H1 (cell line): ENCODE data around the gene SPPL3.

ENCODE experiments used
- BACH1 ChIP-seq: IDR thresholded peaks from 2 replicates; pipeline ENCODE4 v1.6.1; 2012; ENCODE audit warnings: low read length, improper control_type of control experiment
- CEBPB ChIP-seq: IDR thresholded peaks from 2 replicates; pipeline ENCODE4 v1.6.1; 2012; ENCODE audit warnings: low read depth, low read length
- CREB1 ChIP-seq: IDR thresholded peaks from 2 replicates; pipeline ENCODE4 v1.6.1; 2012; ENCODE audit warnings: inconsistent platforms
- EP300 ChIP-seq, 2 experiments: IDR thresholded peaks; 1 replicate in 1 of 2; 2 replicates in 1 of 2; pipeline ENCODE4 v1.6.1; 2011 to 2012; ENCODE audit warnings: low read depth in 2 of 2, low read length in 2 of 2, mild to moderate bottlenecking in 2 of 2, borderline replicate concordance in 1 of 2, inconsistent platforms in 1 of 2, moderate library complexity in 1 of 2
- EZH2 ChIP-seq: fragments of 200-600 bp; sonication (generic); IDR thresholded peaks from 2 replicates; pipeline ENCODE4 v1.7.1; 2012; ENCODE audit warnings: low read depth, mild to moderate bottlenecking, moderate library complexity, low read length, inconsistent platforms; ENCODE audit not compliant: severe bottlenecking
- FOSL1 ChIP-seq: IDR thresholded peaks from 2 replicates; pipeline ENCODE4 v1.6.1; 2011; ENCODE audit warnings: mild to moderate bottlenecking, low read depth, low read length, moderate library complexity; ENCODE audit not compliant: insufficient read depth
- GABPA ChIP-seq: IDR thresholded peaks from 2 replicates; pipeline ENCODE4 v1.6.1; 2011; ENCODE audit warnings: mild to moderate bottlenecking, low read length, moderate library complexity, borderline replicate concordance; ENCODE audit not compliant: insufficient read depth
- POLR2A ChIP-seq, 2 experiments: IDR thresholded peaks; 1 replicate in 1 of 2; 2 replicates in 1 of 2; pipeline ENCODE4 v1.6.1; 2011; ENCODE audit warnings: low read depth in 2 of 2, low read length in 2 of 2, mild to moderate bottlenecking in 2 of 2; ENCODE audit errors: control extremely low read depth in 1 of 2
- SIN3A ChIP-seq, 2 experiments: IDR thresholded peaks in 1 of 2; conservative IDR thresholded peaks in 1 of 2; 2 replicates each; pipeline ENCODE4 v1.6.1; 2011 to 2012; ENCODE audit warnings: low read length in 2 of 2, improper control_type of control experiment in 1 of 2, low read depth in 1 of 2, mild to moderate bottlenecking in 1 of 2
- YY1 ChIP-seq: IDR thresholded peaks from 2 replicates; pipeline ENCODE4 v1.6.1; 2011; ENCODE audit warnings: low read depth, mild to moderate bottlenecking, low read length
- TF ChIP-seq, protein P1 (sequence below), 3 experiments: IDR thresholded peaks; 1 replicate in 2 of 3; 2 replicates in 1 of 3; pipeline versions ENCODE4 v1.5.1 to v1.6.1; 2011; ENCODE audit warnings: low read length in 3 of 3, mild to moderate bottlenecking in 3 of 3, inconsistent platforms in 2 of 3, low read depth in 1 of 3, moderate library complexity in 1 of 3; ENCODE audit not compliant: insufficient read depth in 1 of 3; ENCODE audit errors: control extremely low read depth in 1 of 3
- TF ChIP-seq, protein P2 (sequence below): IDR thresholded peaks from 2 replicates; pipeline ENCODE4 v1.6.1; 2012; ENCODE audit warnings: inconsistent platforms

- TF ChIP-seq EP300 (IDR thresholded peaks at IDR 0.05; ENCODE audit: borderline replicate concordance in 1 of 2, low read depth in 2 of 2, low read length in 2 of 2) = no peak
- TF ChIP-seq, protein P1, sequence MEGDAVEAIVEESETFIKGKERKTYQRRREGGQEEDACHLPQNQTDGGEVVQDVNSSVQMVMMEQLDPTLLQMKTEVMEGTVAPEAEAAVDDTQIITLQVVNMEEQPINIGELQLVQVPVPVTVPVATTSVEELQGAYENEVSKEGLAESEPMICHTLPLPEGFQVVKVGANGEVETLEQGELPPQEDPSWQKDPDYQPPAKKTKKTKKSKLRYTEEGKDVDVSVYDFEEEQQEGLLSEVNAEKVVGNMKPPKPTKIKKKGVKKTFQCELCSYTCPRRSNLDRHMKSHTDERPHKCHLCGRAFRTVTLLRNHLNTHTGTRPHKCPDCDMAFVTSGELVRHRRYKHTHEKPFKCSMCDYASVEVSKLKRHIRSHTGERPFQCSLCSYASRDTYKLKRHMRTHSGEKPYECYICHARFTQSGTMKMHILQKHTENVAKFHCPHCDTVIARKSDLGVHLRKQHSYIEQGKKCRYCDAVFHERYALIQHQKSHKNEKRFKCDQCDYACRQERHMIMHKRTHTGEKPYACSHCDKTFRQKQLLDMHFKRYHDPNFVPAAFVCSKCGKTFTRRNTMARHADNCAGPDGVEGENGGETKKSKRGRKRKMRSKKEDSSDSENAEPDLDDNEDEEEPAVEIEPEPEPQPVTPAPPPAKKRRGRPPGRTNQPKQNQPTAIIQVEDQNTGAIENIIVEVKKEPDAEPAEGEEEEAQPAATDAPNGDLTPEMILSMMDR (IDR thresholded peaks at IDR 0.05; ENCODE audit: control extremely low read depth in 1 of 3, insufficient read depth in 1 of 3, low read depth in 1 of 3, low read length in 3 of 3) = no peak
- TF ChIP-seq GABPA = no peak
- TF ChIP-seq SIN3A (conservative IDR thresholded peaks at IDR 0.05 in 1 of 2, IDR thresholded peaks at IDR 0.05 in 1 of 2; ENCODE audit: low read depth in 1 of 2, low read length in 2 of 2) = no peak
- TF ChIP-seq YY1 = no peak
- TF ChIP-seq, protein P2, sequence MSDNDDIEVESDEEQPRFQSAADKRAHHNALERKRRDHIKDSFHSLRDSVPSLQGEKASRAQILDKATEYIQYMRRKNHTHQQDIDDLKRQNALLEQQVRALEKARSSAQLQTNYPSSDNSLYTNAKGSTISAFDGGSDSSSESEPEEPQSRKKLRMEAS = no peak
- TF ChIP-seq CEBPB = no peak
- no peak for TF ChIP-seq CREB1
- TF ChIP-seq BACH1 = no peak
- TF ChIP-seq POLR2A (IDR thresholded peaks at IDR 0.05; ENCODE audit: control extremely low read depth in 1 of 2, low read depth in 2 of 2, low read length in 2 of 2) = no peak
- TF ChIP-seq EZH2 = no peak
- TF ChIP-seq FOSL1 = no peak
These were observed 29.5 kb downstream of the SPPL3 start for GRCh38 chr12:120874547-120875245.
